ENCODE data around the gene PAX5.

DNA sequence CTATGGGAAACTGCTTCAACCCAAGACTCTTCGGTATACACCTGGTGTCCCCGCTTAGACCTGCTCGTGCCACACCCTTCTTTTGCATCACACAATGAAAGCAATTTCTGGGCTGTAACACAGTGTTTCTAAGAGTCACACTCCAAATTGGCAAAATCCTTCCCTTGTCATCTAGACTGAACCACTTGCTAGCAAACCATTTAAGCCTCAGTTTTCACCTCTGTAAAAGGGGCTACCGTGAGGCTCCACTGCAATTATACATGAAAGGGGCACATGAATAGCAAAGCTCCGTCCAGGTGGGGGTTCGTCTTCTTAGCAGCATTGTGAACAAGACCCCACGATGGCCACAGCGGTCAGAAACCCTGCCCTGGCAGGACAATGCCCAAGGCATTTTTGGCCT is 166.8 kb downstream of the PAX5 start:
- TF ChIP-seq, protein P1, sequence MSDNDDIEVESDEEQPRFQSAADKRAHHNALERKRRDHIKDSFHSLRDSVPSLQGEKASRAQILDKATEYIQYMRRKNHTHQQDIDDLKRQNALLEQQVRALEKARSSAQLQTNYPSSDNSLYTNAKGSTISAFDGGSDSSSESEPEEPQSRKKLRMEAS (IDR thresholded peaks at IDR 0.05; ENCODE audit: low read depth) = no peak
- TF ChIP-seq YY1 (IDR thresholded peaks at IDR 0.05; ENCODE audit: low read depth) (no peak), RAD21 (IDR thresholded peaks at IDR 0.05; ENCODE audit: low read length) (no peak), NRF1 (IDR thresholded peaks at IDR 0.05; ENCODE audit: low read depth, low read length) (no peak)
- TF ChIP-seq, protein P2, sequence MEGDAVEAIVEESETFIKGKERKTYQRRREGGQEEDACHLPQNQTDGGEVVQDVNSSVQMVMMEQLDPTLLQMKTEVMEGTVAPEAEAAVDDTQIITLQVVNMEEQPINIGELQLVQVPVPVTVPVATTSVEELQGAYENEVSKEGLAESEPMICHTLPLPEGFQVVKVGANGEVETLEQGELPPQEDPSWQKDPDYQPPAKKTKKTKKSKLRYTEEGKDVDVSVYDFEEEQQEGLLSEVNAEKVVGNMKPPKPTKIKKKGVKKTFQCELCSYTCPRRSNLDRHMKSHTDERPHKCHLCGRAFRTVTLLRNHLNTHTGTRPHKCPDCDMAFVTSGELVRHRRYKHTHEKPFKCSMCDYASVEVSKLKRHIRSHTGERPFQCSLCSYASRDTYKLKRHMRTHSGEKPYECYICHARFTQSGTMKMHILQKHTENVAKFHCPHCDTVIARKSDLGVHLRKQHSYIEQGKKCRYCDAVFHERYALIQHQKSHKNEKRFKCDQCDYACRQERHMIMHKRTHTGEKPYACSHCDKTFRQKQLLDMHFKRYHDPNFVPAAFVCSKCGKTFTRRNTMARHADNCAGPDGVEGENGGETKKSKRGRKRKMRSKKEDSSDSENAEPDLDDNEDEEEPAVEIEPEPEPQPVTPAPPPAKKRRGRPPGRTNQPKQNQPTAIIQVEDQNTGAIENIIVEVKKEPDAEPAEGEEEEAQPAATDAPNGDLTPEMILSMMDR (IDR thresholded peaks at IDR 0.05) = no peak
